K562 (cell line): ENCODE results near the gene BTBD2. TPM values are rescaled to one million over a fixed set of nuclear protein-coding genes. Genes with fewer than 3 reads are reported as not detected.

Experiments
- ADNP ChIP-seq: fragments of 200-800 bp; sonication (Bioruptor generic); IDR thresholded peaks from 2 replicates; pipeline ENCODE4 v1.6.1; 2016; ENCODE audit warnings: missing genetic modification characterization, missing compliant biosample characterization
- CEBPB ChIP-seq: fragments of 450-650 bp; IDR thresholded peaks from 2 replicates; pipeline ENCODE4 v1.6.1; 2016; ENCODE audit warnings: missing genetic modification characterization, missing compliant biosample characterization
- CHCHD3 ChIP-seq: fragments of 250-450 bp; sonication (Bioruptor Pico); IDR thresholded peaks from 2 replicates; pipeline ENCODE4 v2.1.2; 2022; ENCODE audit warnings: mild to moderate bottlenecking
- ELF1 ChIP-seq: fragments of 200-800 bp; sonication (Bioruptor generic); IDR thresholded peaks from 2 replicates; pipeline ENCODE4 v1.6.1; 2016; ENCODE audit warnings: missing genetic modification characterization, missing compliant biosample characterization
- HDAC2 ChIP-seq: fragments of 450-650 bp; IDR thresholded peaks from 2 replicates; pipeline ENCODE4 v1.6.1; 2016; ENCODE audit warnings: mild to moderate bottlenecking
- HNRNPH1 ChIP-seq: fragments of 200-400 bp; formaldehyde crosslinking; optimal IDR thresholded peaks from 2 replicates; pipeline ENCODE3; 2017; ENCODE audit warnings: low read depth, mild to moderate bottlenecking, low read length, moderate library complexity
- IFI16 ChIP-seq: fragments of 250-450 bp; sonication (Bioruptor Pico); IDR thresholded peaks from 2 replicates; pipeline ENCODE4 v2.1.2; 2022; ENCODE audit warnings: mild to moderate bottlenecking, inconsistent platforms
- KLF13 ChIP-seq: fragments of 450-650 bp; IDR thresholded peaks from 2 replicates; pipeline ENCODE4 v1.6.1; 2016; ENCODE audit warnings: missing genetic modification characterization, low read depth, mild to moderate bottlenecking, missing compliant biosample characterization, moderate library complexity, borderline replicate concordance
- MAZ ChIP-seq, 2 experiments: fragments of 450-650 bp in 1 of 2; sonication (generic) in 1 of 2; formaldehyde crosslinking; IDR thresholded peaks in 1 of 2; conservative IDR thresholded peaks in 1 of 2; 2 replicates each; pipeline versions ENCODE4 v1.4.0 to v1.5.0; 2020; ENCODE audit warnings: mild to moderate bottlenecking in 1 of 2, missing genetic modification reagents in 1 of 2
- MTF1 ChIP-seq: fragments of 250-450 bp; sonication (Bioruptor Pico); IDR thresholded peaks from 2 replicates; pipeline ENCODE4 v1.9.0; 2021; ENCODE audit warnings: moderate library complexity, mild to moderate bottlenecking, inconsistent platforms, borderline replicate concordance
- MYNN ChIP-seq, 2 experiments: sonication (generic); formaldehyde crosslinking in 1 of 2; IDR thresholded peaks; 2 replicates each; pipeline versions ENCODE4 v1.5.0 to v1.6.1; 2016 to 2020; ENCODE audit warnings: antibody characterized with exemption in 1 of 2, missing genetic modification reagents in 1 of 2
- NR2C2 ChIP-seq, 2 experiments: fragments of 200-800 bp in 1 of 2; sonication (Bioruptor generic) in 1 of 2; sonication (generic) in 1 of 2; formaldehyde crosslinking in 1 of 2; IDR thresholded peaks; 2 replicates each; pipeline versions ENCODE4 v1.6.1 to v1.8.0; 2016 to 2022; ENCODE audit warnings: mild to moderate bottlenecking in 1 of 2, missing compliant biosample characterization in 1 of 2, missing genetic modification characterization in 1 of 2, missing genetic modification reagents in 1 of 2
- PCBP2 ChIP-seq: fragments of 200-400 bp; formaldehyde crosslinking; IDR thresholded peaks from 2 replicates; pipeline ENCODE4 v1.6.1; 2018; ENCODE audit warnings: low read length, low read depth, mild to moderate bottlenecking, moderate library complexity; ENCODE audit not compliant: poor library complexity, severe bottlenecking
- PHB2 ChIP-seq: fragments of 450-650 bp; IDR thresholded peaks from 2 replicates; pipeline ENCODE4 v1.6.1; 2017; ENCODE audit warnings: low read depth
- RBFOX2 ChIP-seq: fragments of 200-400 bp; formaldehyde crosslinking; IDR thresholded peaks from 2 replicates; pipeline ENCODE4 v1.6.1; 2017; ENCODE audit warnings: low read depth, mild to moderate bottlenecking, low read length, moderate library complexity
- SETDB1 ChIP-seq: IDR thresholded peaks from one replicate; pipeline ENCODE4 v1.6.1; 2012; ENCODE audit warnings: low read length, control low read depth, inconsistent platforms
- SP1 ChIP-seq: sonication (generic); formaldehyde crosslinking; IDR thresholded peaks from 2 replicates; pipeline ENCODE4 v1.8.1; 2022; ENCODE audit warnings: mild to moderate bottlenecking, missing genetic modification reagents
- TBP ChIP-seq: optimal IDR thresholded peaks from 2 replicates; pipeline ENCODE3; 2011; ENCODE audit warnings: low read depth, low read length, improper control_type of control experiment
- ZNF165 ChIP-seq: fragments of 250-450 bp; sonication (Bioruptor Pico); IDR thresholded peaks from 2 replicates; pipeline ENCODE4 v1.4.0; 2020; ENCODE audit warnings: borderline replicate concordance
- ZNF354B ChIP-seq: fragments of 250-450 bp; sonication (Bioruptor Pico); IDR thresholded peaks from 2 replicates; pipeline ENCODE4 v1.4.0; 2020
- ZNF57 ChIP-seq: fragments of 450-650 bp; formaldehyde crosslinking; IDR thresholded peaks from 2 replicates; pipeline ENCODE4 v1.4.0; 2020; ENCODE audit warnings: mild to moderate bottlenecking, moderate library complexity
- polyA plus RNA-seq, 8 experiments: library from polyadenylated mRNA; depleted of rRNA in 4 of 8; stranded (reverse) in 5 of 8; unstranded in 3 of 8; fragments of >200 nt; fragmentation: Nextera tagmentation in 2 of 8; fragmentation: Illumina TruSeq in 1 of 8; extraction: Ambion mirVana in 2 of 8; extraction: Trizol in 1 of 8; gene quantifications; 2 replicates each; pipeline versions ENCODE4 v1.2.1 to v1.2.3, GENCODE V29; 2011 to 2014; ENCODE audit warnings: inconsistent platforms in 1 of 8, missing spikeins in 1 of 8
- total RNA-seq, 7 experiments: library from RNA; depleted of rRNA in 6 of 7; stranded (reverse); fragments of >200 nt in 6 of 7; fragmentation: Illumina TruSeq in 2 of 7; extraction: Trizol in 2 of 7; gene quantifications; 2 replicates each; pipeline versions ENCODE4 v1.2.1 to v1.2.3, GENCODE V29; 2011 to 2021; ENCODE audit warnings: low replicate concordance in 1 of 7
- TF ChIP-seq, protein P1 (sequence below): fragments of 250-450 bp; sonication (Bioruptor Pico); IDR thresholded peaks from 2 replicates; pipeline ENCODE4 v1.5.1; 2021; ENCODE audit warnings: mild to moderate bottlenecking
- TF ChIP-seq, protein P2 (sequence below): sonication (generic); formaldehyde crosslinking; IDR thresholded peaks from 2 replicates; pipeline ENCODE4 v1.8.0; 2022; ENCODE audit warnings: missing genetic modification reagents, mild to moderate bottlenecking, borderline replicate concordance
- TF ChIP-seq, protein P3 (sequence below): IDR thresholded peaks from 2 replicates; pipeline ENCODE4 v1.6.1; 2011; ENCODE audit not compliant: insufficient read length; ENCODE audit errors: extremely low read depth

BTBD2 gene
- total and polyA plus RNA-seq, 9 of the 15 experiments (the other 6 are each of a cell fraction or from before 2014, with no cell fraction given) = 0.10 to 15.6 (median 6.9) TPM

GRCh38 chr19:1942078-1942933 lies 73.2 kb downstream of the BTBD2 start (continued):
- TF ChIP-seq, protein P1, sequence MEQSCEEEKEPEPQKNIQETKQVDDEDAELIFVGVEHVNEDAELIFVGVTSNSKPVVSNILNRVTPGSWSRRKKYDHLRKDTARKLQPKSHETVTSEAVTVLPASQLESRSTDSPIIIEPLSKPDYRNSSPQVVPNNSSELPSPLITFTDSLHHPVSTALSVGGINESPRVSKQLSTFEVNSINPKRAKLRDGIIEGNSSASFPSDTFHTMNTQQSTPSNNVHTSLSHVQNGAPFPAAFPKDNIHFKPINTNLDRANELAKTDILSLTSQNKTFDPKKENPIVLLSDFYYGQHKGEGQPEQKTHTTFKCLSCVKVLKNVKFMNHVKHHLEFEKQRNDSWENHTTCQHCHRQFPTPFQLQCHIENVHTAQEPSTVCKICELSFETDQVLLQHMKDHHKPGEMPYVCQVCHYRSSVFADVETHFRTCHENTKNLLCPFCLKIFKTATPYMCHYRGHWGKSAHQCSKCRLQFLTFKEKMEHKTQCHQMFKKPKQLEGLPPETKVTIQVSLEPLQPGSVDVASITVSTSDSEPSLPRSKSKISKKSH (CRISPR knock-in tag) = no peak
- TF ChIP-seq, protein P2, sequence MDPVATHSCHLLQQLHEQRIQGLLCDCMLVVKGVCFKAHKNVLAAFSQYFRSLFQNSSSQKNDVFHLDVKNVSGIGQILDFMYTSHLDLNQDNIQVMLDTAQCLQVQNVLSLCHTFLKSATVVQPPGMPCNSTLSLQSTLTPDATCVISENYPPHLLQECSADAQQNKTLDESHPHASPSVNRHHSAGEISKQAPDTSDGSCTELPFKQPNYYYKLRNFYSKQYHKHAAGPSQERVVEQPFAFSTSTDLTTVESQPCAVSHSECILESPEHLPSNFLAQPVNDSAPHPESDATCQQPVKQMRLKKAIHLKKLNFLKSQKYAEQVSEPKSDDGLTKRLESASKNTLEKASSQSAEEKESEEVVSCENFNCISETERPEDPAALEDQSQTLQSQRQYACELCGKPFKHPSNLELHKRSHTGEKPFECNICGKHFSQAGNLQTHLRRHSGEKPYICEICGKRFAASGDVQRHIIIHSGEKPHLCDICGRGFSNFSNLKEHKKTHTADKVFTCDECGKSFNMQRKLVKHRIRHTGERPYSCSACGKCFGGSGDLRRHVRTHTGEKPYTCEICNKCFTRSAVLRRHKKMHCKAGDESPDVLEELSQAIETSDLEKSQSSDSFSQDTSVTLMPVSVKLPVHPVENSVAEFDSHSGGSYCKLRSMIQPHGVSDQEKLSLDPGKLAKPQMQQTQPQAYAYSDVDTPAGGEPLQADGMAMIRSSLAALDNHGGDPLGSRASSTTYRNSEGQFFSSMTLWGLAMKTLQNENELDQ = no peak
- no peak for TF ChIP-seq HNRNPH1
- no peak for TF ChIP-seq PHB2
- no peak for TF ChIP-seq KLF13 (tag)
- TF ChIP-seq MYNN (IDR thresholded peaks at IDR 0.05) = 0 out of 2 replicates have a peak, but pooled peaks have one; percentile 23
- no peak for TF ChIP-seq MYNN (CRISPR knock-in tag; IDR thresholded peaks at IDR 0.05)
- no peak for TF ChIP-seq ZNF57 (CRISPR knock-in tag)
- no peak for TF ChIP-seq ZNF165
- TF ChIP-seq HDAC2 = peak; percentile 76; the same call in 1 of the 2 replicates
- no peak for TF ChIP-seq PCBP2
- TF ChIP-seq CHCHD3 = no peak
- no peak for TF ChIP-seq ADNP (tag)
- no peak for TF ChIP-seq NR2C2 (CRISPR knock-in tag; IDR thresholded peaks at IDR 0.05)
- no peak for TF ChIP-seq NR2C2 (tag; IDR thresholded peaks at IDR 0.05)
- TF ChIP-seq SP1 (CRISPR knock-in tag) = no peak
- TF ChIP-seq IFI16 = no peak
- no peak for TF ChIP-seq MTF1 (CRISPR knock-in tag)
- TF ChIP-seq TBP = no peak
- TF ChIP-seq ZNF354B = no peak
- peak; percentile 68; the same call in 1 of the 2 replicates for TF ChIP-seq ELF1 (tag)
- no peak for TF ChIP-seq CEBPB (tag)
- TF ChIP-seq MAZ (CRISPR knock-in tag; conservative IDR thresholded peaks at IDR 0.05 in 1 of 2, IDR thresholded peaks at IDR 0.05 in 1 of 2) = peak; percentile 60 to 62
- TF ChIP-seq, protein P3, sequence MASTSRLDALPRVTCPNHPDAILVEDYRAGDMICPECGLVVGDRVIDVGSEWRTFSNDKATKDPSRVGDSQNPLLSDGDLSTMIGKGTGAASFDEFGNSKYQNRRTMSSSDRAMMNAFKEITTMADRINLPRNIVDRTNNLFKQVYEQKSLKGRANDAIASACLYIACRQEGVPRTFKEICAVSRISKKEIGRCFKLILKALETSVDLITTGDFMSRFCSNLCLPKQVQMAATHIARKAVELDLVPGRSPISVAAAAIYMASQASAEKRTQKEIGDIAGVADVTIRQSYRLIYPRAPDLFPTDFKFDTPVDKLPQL = no peak
- peak; percentile 64 for TF ChIP-seq RBFOX2
- no peak for TF ChIP-seq SETDB1
